Coronary artery (tissue), 2 donors: ENCODE data around the gene TRABD2B.
A peak's percentile ranks its signal among the peaks of the same experiment; 100 is the strongest.

Experiments used
- DNase-seq: peaks from one replicate; pipeline ENCODE4 v3.0.0-alpha.2; 2017; ENCODE audit warnings: low spot score
- H3K27ac ChIP-seq, 2 donors: fragments of 200-600 bp; sonication (generic); one replicate each; pipeline ENCODE4 v1.5.1; 2016 to 2019
- H3K4me3 ChIP-seq: fragments of 200-600 bp; sonication (generic); 2 replicates; pipeline ENCODE4 v1.5.1; 2016; ENCODE audit warnings: mild to moderate bottlenecking, moderate library complexity
- TF ChIP-seq, protein P1 (sequence below): fragments of 200-600 bp; sonication (generic); IDR thresholded peaks from one replicate; pipeline ENCODE4 v1.5.1; 2019; ENCODE audit warnings: antibody characterized with exemption

The TRABD2B gene

DNA sequence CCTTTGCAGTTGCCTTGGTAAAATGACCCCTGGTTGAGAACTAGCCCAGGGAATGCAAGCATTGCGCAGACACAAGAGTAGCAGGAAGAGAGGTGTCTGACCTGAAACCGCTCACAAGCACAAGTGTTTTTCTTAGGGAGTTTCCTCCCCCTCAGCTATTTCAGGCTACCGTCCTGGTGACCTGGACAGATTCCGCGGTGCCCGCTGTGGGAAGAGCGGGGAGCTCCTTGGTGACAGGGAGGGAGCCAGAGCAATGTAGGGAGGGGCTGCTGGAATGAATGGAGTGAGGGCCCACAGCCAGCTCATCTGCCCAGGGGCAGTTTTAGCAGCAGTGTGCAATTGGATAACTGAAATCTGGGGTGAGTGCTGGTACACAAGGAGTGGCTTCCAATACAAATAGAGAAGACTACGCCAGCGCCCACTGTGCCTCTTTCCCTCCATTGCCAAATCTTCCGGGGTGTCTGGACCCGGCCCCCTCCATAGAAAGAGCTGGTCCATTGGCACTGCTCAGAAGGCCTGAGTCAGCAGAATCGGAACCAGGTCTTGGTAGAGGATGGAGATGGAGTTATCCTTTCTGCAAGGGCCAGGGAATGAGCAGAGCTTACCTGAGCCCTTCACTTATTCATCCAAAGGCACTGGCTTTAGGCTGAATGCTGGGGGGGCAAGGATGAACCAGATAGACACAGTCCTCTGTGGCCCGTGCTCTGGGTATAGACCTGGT is 82.8 kb downstream of the TRABD2B start:
- TF ChIP-seq, protein P1, sequence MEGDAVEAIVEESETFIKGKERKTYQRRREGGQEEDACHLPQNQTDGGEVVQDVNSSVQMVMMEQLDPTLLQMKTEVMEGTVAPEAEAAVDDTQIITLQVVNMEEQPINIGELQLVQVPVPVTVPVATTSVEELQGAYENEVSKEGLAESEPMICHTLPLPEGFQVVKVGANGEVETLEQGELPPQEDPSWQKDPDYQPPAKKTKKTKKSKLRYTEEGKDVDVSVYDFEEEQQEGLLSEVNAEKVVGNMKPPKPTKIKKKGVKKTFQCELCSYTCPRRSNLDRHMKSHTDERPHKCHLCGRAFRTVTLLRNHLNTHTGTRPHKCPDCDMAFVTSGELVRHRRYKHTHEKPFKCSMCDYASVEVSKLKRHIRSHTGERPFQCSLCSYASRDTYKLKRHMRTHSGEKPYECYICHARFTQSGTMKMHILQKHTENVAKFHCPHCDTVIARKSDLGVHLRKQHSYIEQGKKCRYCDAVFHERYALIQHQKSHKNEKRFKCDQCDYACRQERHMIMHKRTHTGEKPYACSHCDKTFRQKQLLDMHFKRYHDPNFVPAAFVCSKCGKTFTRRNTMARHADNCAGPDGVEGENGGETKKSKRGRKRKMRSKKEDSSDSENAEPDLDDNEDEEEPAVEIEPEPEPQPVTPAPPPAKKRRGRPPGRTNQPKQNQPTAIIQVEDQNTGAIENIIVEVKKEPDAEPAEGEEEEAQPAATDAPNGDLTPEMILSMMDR = no peak
- Histone ChIP-seq H3K27ac (no peak overlapping the region), H3K4me3 (no peak overlapping the region)
- no peak for DNase-seq

DNA sequence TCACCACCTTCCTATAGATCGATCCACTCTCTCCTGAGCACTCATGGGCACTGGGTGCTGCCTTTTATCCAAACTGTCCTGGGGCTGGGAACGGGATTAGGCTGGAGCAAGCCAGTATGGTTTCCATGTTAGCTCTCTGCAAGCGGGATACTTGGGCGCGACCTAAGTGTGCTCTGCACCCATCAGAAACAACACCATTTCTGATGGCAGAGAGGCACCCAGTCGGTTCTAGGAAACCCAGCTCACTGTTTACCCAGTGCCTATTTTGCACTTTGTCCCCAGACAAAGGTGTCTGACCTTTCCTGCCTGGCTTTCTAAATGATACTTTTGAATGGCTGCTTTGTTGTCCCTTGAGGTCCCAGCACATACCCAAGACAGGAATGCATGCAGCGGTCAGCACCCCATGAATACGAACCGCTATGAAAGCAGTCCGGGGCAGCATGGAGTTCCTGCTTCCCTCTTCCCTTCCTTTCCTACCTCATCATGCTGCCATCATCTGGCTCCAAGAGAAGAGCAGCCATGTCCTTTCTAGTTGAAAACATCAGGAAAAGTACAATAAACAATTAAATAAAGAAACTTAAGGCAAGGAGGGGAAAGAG is 83.9 kb downstream of the TRABD2B start:
- no peak overlapping the region for H3K27ac ChIP-seq
- TF ChIP-seq, protein P1 = no peak
- DNase-seq = no peak
- no peak overlapping the region for H3K4me3 ChIP-seq

DNA sequence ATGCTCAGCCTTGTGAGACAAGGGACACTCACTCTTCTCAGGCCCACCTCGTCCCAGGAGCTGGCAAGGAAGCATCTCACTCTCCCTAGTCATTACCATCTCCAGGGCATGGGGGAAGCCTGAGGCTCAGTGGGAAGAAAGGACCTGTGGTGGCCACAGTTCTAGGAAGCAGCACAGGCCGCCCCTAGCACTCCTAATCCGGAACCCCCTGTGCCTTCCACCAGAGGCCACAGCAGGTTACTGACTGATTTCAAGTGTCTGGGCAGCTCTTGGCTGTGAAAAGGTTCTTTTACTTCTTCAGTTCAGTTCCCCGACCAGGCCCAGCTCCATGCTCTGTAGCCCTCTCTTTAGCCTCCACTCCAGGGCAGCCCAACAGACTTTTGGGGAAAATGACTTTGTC is 84.4 kb downstream of the TRABD2B start:
- Histone ChIP-seq H3K27ac (no peak overlapping the region), H3K4me3 (no peak overlapping the region)
- TF ChIP-seq, protein P1 = no peak

DNA sequence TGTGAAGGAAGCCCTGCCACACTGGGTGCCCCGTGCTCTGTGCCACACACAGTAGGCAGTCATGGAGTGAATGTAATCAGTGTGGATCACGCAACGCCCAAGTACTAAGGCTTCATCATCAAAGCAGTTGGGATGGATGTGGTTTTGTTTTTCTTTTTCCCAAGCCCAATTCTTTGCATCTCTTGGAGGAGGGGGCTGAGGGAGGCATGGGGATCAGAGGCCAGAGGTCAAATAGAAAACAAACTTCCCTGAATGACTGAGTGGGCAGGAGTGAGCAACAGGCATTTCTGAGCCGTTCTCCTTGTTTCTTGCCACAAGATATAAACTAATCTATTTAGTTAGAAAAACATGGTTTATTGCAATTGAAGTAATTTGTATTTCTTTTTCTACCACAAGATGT is 85.3 kb downstream of the TRABD2B start:
- no peak overlapping the region for H3K4me3 ChIP-seq

More for the DNA sequence above, 84.4 kb downstream of the TRABD2B start:
- no peak for DNase-seq

DNA sequence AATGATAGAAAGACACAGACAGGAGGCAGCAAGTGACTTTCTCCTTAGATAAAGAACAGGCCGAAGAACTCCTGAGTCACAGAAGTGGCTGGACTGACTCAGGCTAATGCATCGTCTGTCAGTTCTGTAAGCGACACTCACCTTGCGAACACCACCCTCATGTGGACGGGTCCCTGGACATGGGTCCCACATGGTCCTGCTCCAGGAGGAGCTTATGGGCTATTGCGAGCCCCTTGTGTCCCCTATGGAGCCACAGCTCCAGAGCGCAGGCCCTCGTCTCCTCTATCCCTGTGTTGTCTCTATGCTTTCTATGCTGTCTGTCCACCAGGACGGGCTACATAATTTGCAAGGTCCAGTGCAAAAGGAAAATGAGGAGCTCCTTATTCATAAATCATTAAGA is 85.8 kb downstream of the TRABD2B start:
- Histone ChIP-seq H3K4me3 (no peak overlapping the region), H3K27ac (no peak overlapping the region)
- DNase-seq = no peak
- TF ChIP-seq, protein P1 = no peak

More for the DNA sequence above, 85.3 kb downstream of the TRABD2B start:
- no peak overlapping the region for H3K27ac ChIP-seq
- DNase-seq = no peak
- TF ChIP-seq, protein P1 = no peak

DNA sequence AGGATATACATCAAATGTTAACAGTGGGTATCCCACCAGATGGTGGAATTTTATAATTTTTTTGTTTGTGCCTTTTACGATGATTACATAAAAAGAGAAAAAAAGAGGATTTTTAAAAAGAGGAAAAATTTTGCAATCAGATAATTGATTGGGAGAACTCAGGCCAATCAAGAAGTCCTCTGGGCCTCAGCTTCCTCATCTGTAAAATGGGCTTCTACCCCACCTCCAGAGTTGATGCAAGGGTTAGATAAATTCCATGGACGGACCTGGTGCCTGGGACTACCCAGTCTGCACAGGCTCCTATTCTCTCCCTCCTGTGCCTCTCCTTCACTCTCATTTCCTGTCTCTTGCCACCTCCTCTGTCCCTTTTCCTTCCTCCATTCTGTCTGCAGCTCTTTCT is 88.9 kb downstream of the TRABD2B start:
- TF ChIP-seq, protein P1 = no peak
- Histone ChIP-seq H3K4me3 (no peak overlapping the region), H3K27ac (no peak overlapping the region)
- DNase-seq = no peak

DNA sequence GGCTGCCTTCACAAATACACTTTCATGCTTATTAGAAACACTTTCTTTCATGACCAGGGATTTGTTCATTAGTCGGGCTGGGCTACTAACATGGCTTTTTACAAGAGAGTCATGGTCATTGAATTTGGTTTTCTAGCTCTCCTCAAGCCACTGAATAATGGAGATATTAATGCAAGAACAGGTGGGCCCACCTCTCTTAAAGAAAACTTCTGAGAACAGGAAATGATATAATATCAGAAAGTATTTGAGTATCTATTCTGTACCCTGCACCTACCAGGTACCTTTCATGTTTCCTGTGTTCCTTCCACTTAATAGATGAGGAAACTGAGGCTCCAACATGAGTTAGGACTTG is 90.0 kb downstream of the TRABD2B start:
- DNase-seq = no peak
- Histone ChIP-seq H3K27ac (peak overlapping the region; percentile 16 to 54), H3K4me3 (no peak overlapping the region)
- TF ChIP-seq, protein P1 = no peak
